Ovary (tissue), 3 donors: Measurements from ENCODE around the gene PRR15L.

Experiments
- CTCF ChIP-seq, 3 donors: fragments of 450-650 bp in 2 of 3; fragments of 200-600 bp in 1 of 3; IDR thresholded peaks; one replicate each; pipeline versions ENCODE4 v1.5.1 to v1.8.0; 2016 to 2022; ENCODE audit warnings: antibody characterized with exemption in 3 of 3, mild to moderate bottlenecking in 1 of 3
- EP300 ChIP-seq: sonication (generic); formaldehyde crosslinking; IDR thresholded peaks from one replicate; pipeline ENCODE4 v1.6.1; 2017; ENCODE audit warnings: antibody characterized with exemption
- donor health status: DM: no; HTN: no; CAD: no.

GRCh38 chr17:47969930-47970724, 12.4 kb upstream of the PRR15L start:
- TF ChIP-seq CTCF (IDR thresholded peaks at IDR 0.05) (no peak), EP300 (no peak)
